GM19193 (cell line): ENCODE measurements around the gene AMH.

Source experiments
- POLR2A ChIP-seq: IDR thresholded peaks from 4 replicates; pipeline ENCODE4 v1.6.1; 2011; ENCODE audit not compliant: insufficient read depth, insufficient read length; ENCODE audit errors: extremely low read depth

Gene AMH

DNA sequence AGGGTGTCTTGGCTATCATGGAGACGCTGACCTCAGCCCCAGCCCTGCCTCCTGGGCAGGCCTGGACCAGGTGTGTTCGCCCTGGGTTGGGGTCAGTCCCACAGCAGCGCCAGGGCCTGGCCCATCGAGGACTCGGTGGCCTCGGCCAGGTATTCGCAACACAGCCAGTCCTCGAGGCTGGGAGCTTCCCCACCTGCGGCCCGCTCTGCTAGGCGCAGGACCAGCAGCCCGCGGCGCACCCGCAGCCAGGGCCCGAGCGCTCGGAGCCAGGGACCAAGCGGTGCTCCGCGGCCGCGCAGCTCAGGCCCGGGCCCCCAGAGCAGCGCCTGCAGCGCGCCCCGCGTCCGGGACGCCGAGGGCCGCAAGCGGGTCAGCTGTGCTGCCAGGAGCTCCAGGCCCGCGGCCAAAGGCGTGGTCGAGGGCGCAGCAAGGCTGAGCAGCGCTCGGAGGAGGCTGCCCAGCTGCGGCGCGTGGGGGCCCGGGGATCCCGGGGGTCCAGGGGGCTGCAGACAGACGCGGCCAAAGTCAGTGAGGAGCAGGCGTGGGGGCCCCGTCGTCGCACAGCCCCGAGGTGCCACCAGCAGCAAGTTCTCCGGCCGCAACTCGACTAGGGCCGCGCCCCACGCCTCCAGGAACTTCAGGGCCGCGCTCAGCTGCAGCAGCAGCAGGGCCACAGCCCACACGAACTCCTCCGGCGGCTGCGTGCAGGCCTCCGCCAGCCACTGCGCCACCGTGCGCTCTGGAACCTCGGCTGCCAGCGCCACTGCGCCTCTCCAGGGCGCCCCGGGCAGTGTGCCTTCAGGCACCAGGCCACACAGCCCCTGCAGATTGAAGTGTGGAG is 26.7 kb downstream of the AMH start:
- TF ChIP-seq POLR2A, result no peak

DNA sequence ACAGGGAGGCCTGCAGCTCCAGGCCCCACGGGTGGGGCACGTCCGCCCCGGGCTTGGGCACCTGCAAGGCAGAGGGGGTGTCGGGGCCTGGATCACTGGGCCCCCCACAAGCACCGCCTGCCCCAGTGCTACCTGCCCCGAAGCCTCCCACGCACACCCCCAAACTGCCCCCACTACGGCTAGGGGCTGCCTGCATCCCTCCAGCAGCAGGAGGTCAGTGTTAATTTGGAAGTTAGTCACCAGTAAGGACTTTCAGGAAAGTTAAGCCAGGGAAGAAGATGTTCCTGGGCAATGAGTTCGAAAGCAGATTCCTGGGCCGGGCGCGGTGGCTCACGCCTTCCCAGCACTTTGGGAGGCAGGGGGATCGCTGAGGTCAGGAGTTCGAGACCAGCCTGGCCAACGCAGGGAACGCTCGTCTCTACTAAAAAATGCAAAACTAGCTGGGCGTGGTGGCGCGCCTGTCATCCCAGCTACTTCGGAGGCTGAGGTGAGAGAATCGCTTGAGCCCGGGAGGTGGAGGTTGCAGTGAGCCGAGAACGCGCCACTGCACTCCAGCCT is 27.4 kb downstream of the AMH start:
- TF ChIP-seq POLR2A, result peak; percentile 5

DNA sequence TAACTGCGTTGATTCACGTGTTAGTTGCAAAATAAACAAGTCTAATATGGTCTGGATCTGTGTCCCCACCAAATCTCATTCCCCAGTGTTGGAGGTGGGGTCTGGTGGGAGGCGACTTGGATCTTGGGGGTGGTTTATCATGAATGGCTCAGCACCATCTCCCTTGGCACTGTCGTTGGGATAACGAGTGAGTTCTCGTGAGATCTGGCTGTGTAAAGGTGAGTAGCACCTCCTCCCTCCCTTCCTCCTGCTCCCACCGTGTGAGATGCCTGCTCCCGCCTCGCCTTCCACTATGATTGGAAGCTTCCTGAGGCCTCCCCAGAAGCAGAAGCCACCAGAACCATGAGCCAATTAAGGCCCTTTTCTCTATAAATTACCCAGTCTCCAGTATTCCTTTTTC is 28.0 kb downstream of the AMH start:
- no peak for TF ChIP-seq POLR2A

- no peak for TF ChIP-seq POLR2A
Measured at GRCh38 chr19:2278459-2279158, 29.5 kb downstream of the AMH start.

DNA sequence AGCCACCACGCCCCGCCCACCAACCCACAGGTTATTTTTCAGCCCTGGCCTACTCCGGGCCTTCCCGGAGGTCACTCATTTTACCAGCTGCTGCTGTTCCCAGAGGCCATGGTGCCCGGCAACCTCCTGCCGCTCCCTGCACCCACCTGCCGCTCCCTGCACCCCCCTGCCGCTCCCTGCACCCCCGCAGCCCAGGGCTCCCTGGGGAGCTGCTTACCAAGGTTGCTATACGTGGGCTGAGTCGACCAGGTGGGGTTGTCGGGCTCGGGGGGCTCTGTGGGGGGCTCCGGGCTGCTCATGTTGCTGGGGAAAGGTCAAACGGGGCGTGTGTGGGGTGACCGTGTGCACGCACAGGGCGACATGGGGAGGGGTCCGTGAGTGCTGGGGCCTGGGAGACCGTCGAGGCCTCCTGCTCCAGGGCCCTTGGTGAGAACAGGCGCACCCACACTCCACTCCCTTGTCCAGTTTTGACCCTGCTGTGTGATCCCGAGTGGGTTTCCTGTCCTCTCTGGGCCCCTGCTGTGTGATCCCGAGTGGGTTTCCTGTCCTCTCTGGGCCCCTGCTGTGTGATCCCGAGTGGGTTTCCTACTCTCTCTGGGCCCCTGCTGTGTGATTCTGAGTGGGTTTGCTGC is 31.6 kb downstream of the AMH start:
- no peak for TF ChIP-seq POLR2A

GRCh38 chr19:2282062-2282861 is 33.1 kb downstream of the AMH start, which contains the start of gene PEAK3:
Gene PEAK3 (minus strand): TSS chr19:2282175. CDS start chr19:2280931, 1,244 bp downstream.
- no peak for TF ChIP-seq POLR2A

DNA sequence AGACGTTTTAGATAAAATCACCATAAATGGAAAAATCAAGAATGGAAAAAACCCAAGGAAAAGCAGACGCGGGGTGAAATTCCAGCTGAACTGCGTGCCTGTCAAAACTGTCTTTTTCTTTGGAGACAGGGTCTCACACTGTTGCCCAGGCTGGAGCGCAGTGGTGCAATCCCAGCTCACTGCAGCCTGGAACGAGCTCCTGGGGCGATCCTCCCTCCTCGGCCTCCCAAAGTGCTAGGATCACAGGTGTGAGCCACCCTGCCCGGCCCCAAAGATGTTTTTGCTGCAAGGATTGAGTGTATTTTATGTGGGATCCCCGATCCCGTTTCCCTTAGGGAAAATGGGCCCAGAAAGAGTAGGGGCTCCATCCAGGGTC is 33.7 kb downstream of the AMH start:
- TF ChIP-seq POLR2A, result no peak

GRCh38 chr19:2283835-2284507 is 34.8 kb downstream of the AMH start:
- no peak for TF ChIP-seq POLR2A

DNA sequence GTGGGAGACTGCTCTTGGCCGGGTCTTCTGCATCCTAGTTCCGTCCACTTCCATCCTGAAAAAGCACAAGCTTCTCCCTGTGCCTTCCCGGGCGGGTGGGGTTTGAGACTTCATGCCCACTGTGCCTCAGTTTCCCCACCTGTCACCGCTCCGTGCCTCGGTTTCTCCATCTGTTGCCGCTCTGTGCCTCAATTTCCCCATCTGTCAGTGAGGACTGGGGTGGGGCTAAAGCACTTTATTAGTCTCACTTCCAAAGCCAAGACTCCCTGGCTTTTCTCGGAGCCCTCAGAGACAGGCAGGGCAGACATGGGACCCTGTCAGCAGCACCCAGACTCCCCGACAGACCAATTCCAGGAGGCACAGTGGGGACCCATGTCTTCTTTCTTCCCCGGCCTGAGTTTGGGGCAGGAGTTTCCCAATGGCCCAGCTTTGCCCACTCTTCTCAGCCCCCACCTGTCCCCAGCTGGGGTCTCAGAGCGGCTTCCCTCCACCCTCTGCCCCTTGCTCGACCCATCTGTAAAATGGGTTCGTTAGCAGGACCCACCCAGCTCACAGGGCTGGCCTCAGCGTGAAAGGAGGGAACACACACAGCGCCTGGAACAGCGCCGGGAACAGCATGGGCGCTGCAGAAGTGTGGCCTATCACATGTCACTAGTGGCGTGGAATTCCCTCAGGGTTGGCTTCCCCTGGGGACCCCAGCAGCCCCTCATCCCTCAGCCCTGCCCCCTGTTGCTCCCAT is 37.4 kb downstream of the AMH start:
- no peak for TF ChIP-seq POLR2A

DNA sequence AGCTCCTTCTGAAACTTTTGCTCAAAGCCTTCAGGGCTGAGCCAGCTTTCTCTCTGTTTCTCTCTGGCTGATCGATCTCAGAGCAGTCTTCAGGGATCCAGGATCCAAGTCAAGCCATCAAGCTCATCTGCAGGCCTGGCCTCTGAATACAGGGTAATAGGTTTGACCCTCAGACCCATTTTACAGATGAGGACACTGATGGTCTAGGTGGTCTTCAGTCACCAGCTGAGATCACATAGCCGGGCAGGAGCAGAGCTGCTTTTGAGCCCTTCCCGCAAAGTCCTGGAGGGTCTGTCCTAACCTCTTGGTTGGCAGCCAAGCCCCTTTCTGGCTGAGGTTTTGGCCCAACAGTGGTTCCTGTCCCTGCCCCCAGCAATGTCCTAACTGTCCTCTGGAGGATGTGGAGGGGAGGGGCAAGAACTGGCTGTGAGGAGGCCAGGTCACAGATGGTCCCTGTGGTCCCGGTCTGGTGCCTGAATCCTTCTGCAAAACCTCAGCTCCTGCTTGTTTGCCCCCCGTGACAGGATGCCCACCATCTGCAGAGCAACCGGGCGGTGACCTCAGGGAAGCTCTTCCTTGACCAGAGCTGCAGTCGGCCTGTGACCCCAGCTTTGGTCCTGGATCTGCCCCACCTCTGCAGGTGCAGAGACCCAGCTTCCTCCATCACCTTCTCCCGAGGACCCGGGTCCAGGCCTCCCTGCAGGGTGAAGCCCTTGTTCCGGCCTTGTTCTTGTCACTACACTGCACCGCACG is 38.6 kb downstream of the AMH start:
- no peak for TF ChIP-seq POLR2A

DNA sequence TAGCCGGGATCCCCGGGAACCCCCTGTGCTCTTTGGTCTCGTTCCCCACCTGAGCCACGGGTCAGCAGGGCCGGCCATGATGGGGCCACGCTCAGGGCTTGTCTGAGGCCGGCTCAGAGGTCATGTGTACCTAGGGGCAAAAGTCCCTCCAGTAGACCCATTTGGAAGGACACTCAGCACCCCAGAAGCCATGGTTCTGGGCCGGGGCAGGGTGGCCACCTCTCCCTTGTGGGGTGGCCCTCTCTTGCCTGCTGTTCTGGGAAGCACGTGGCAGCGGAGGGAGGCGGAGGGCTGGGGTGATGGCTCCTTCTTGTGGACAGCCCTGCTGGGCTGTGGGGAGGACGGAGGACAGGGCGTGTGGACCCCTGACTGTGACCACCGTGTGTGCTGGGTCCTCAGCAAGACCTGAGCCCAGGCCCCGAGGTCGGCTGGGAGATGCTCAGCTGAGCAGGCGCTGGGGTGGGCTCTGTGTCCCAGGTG is 39.3 kb downstream of the AMH start:
- TF ChIP-seq POLR2A, result no peak
